Ascending aorta (tissue), 2 donors: ENCODE data around the gene TPP1. TPM values are rescaled to one million over a fixed set of nuclear protein-coding genes. Genes with fewer than 3 reads are reported as not detected.

Experiments used
- DNase-seq, 2 donors: peaks; one replicate each; pipeline ENCODE4 v3.0.0-alpha.2; 2019; ENCODE audit warnings: low spot score in 2 of 2
- H3K27ac ChIP-seq, 2 donors: fragments of 200-600 bp; sonication (generic); one replicate each; pipeline ENCODE4 v1.5.1; 2016 to 2017; ENCODE audit warnings: mild to moderate bottlenecking in 1 of 2
- H3K27me3 ChIP-seq: fragments of 200-600 bp; sonication (generic); one replicate; pipeline ENCODE4 v1.5.1; 2017
- H3K36me3 ChIP-seq, 2 donors: fragments of 200-600 bp; sonication (generic); one replicate each; pipeline ENCODE4 v1.5.1; 2016
- H3K4me1 ChIP-seq, 2 donors: fragments of 200-600 bp; sonication (generic); one replicate each; pipeline ENCODE4 v1.5.1; 2016 to 2017; ENCODE audit warnings: mild to moderate bottlenecking in 1 of 2
- H3K4me3 ChIP-seq, 2 donors: fragments of 200-600 bp; sonication (generic); one replicate each; pipeline ENCODE4 v1.5.1; 2016 to 2017; ENCODE audit warnings: mild to moderate bottlenecking in 1 of 2
- H3K9me3 ChIP-seq, 2 donors: fragments of 200-600 bp; sonication (generic); one replicate each; pipeline ENCODE4 v1.5.1; 2016
- intact Hi-C: fragments of 100-400 bp; cut with DNase I; formaldehyde crosslinking; loops from one replicate; pipeline ENCODE4 v1.15.1; 2023
- total RNA-seq: library from RNA; depleted of rRNA; stranded (reverse); fragments of >200 nt; gene quantifications from one replicate; pipeline ENCODE4 v1.1.0, GENCODE V29; 2016
- TF ChIP-seq, protein P1 (sequence below), 3 experiments: fragments of 200-600 bp in 2 of 3; fragments of 450-650 bp in 1 of 3; sonication (generic) in 2 of 3; IDR thresholded peaks; one replicate each; pipeline ENCODE4 v1.5.1; 2016 to 2019; ENCODE audit warnings: antibody characterized with exemption in 3 of 3, mild to moderate bottlenecking in 1 of 3, moderate library complexity in 1 of 3

TPP1 gene
- total RNA-seq, 1 donor from 2014 or later: 96.7 TPM

DNA sequence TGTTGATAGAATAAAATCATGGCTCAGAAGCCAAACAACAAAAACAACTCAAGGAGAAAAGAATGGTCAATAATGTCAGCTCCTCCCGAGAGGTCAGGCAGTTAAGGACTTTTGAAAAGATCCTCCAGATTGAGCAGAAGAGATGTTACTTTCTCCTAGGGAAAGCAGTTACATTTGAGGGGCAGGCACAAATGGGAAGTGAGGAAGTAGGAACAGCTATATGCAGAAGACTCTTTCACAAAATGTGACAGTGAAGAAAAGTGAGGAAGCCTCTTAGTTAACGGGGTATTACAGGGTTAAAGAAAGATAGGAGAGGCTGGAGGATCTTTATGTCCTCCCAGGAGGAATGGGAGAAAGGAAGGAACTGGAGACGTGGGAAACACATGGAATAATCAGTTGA, 33.0 kb upstream of the TPP1 start:
- Histone ChIP-seq H3K4me1 (peaks cover 2 to 20% of the 10 kb centered on the region in 2 donors), H3K9me3 (no peaks in the 10 kb centered on the region), H3K27ac (peak overlapping the region; percentile 8 to 40), H3K36me3 (no peaks in the 10 kb centered on the region), H3K4me3 (no peak overlapping the region), H3K27me3 (no peaks in the 10 kb centered on the region)
- DNase-seq: no peak
- intact Hi-C loops: no loop called here
- TF ChIP-seq, protein P1, sequence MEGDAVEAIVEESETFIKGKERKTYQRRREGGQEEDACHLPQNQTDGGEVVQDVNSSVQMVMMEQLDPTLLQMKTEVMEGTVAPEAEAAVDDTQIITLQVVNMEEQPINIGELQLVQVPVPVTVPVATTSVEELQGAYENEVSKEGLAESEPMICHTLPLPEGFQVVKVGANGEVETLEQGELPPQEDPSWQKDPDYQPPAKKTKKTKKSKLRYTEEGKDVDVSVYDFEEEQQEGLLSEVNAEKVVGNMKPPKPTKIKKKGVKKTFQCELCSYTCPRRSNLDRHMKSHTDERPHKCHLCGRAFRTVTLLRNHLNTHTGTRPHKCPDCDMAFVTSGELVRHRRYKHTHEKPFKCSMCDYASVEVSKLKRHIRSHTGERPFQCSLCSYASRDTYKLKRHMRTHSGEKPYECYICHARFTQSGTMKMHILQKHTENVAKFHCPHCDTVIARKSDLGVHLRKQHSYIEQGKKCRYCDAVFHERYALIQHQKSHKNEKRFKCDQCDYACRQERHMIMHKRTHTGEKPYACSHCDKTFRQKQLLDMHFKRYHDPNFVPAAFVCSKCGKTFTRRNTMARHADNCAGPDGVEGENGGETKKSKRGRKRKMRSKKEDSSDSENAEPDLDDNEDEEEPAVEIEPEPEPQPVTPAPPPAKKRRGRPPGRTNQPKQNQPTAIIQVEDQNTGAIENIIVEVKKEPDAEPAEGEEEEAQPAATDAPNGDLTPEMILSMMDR (IDR thresholded peaks at IDR 0.05): no peak

DNA sequence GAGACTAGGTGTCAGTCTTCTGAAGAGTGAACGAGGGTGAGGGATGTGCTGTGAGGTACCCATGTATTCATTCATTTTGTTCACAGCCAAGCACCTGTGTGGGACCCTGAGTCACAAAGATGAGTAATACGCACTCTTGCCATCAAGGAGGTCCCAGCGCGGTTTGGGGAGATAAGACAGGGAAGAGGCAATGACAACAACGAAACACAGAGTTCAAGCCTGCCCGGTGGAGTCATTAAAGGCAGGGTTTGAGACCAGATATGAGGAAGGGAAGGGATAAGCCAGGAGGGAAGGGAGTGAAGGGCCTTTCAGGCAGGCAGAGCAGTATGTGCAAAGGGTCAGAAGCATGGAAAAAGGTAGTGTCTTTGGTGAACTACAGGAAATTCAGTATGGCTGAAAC, 31.8 kb upstream of the TPP1 start:
- intact Hi-C loops: no loop called here
- no peak for DNase-seq
- Histone ChIP-seq H3K36me3 (no peaks in the 10 kb centered on the region), H3K4me3 (no peak overlapping the region), H3K4me1 (peaks cover 13 to 23% of the 10 kb centered on the region in 2 donors), H3K9me3 (no peaks in the 10 kb centered on the region), H3K27me3 (no peaks in the 10 kb centered on the region), H3K27ac (peak overlapping the region in 1 of 2 donors; percentile 7)
- TF ChIP-seq, protein P1 (IDR thresholded peaks at IDR 0.05): no peak

DNA sequence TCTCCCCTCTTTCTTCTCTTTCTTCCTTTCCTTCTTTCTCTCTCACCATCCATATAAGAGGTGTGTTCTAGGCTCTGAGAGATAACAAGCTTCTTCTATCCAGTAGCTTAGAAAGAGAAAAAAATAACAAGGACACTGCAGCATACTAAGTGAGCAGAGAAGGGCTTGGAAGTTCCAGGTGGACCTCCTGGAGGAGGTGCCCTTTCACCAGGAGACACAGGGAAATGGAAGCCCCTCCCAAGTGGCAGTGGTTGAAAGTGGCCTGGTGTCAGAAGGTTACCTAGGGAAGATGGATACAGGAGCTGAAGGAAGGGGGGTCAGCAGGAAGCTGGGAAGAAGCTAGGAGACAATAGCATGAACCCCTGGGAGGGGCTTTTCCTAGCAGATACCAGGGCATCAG, 30.9 kb upstream of the TPP1 start:
- TF ChIP-seq, protein P1 (IDR thresholded peaks at IDR 0.05): no peak
- no peaks in the 10 kb centered on the region for H3K27me3 ChIP-seq
- H3K27ac ChIP-seq: peak overlapping the region in 1 of 2 donors; percentile 82
- peaks cover 14 to 29% of the 10 kb centered on the region in 2 donors for H3K4me1 ChIP-seq
- no peak for DNase-seq
- no peaks in the 10 kb centered on the region for H3K9me3 ChIP-seq
- intact Hi-C loops: no loop called here
- no peaks in the 10 kb centered on the region for H3K36me3 ChIP-seq
- no peak overlapping the region for H3K4me3 ChIP-seq

DNA sequence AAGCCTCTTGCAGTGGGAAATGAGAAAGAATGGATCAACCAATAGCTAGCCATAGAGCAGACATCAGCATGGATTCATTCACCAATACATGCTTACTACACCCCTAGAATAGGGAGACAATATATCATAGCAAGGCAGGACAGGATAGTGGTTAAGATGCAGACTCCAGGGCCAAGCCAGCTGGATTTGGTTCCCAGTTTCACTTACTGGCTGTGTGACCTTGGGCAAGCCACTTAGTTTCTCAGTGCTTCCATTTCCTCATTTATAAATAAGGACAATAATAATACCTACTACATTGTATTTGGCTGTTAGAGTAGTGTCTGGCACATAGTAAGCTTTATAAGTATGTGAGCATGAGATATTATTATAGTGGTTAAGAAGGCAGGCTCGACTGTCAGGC, 29.3 kb upstream of the TPP1 start:
- Histone ChIP-seq H3K9me3 (no peaks in the 10 kb centered on the region), H3K36me3 (no peaks in the 10 kb centered on the region), H3K27ac (peak overlapping the region; percentile 78 to 82), H3K4me3 (no peak overlapping the region), H3K27me3 (no peaks in the 10 kb centered on the region), H3K4me1 (peaks cover 14 to 26% of the 10 kb centered on the region in 2 donors)
- peak in 1 of 2 donors; percentile 54 for DNase-seq
- intact Hi-C loops: no loop called here
- TF ChIP-seq, protein P1 (IDR thresholded peaks at IDR 0.05): no peak

DNA sequence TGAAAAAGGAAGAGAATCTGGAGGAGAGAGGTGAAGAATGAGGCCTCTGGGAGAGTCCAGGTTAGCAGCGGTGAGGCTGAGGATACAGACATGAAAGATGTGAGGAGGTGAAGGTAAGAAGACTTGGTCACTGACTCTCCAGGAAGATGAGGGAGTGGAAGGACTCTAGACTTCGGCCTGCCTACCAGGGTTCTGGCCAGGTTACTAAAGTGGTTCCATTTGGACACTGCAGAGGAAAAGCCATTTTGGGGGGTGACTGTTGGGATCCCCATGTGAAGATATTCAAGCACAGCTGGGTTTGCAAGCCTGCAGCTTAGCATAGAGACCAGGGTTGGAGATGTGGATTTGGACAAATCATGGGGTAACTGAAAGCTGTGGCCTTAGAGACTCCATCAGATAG, 28.6 kb upstream of the TPP1 start:
- H3K4me3 ChIP-seq: no peak overlapping the region
- peaks cover 14 to 26% of the 10 kb centered on the region in 2 donors for H3K4me1 ChIP-seq
- DNase-seq: peak in 1 of 2 donors; percentile 54
- H3K27ac ChIP-seq: peak overlapping the region; percentile 78 to 82
- TF ChIP-seq, protein P1 (IDR thresholded peaks at IDR 0.05): no peak
- intact Hi-C loops: no loop called here
- no peaks in the 10 kb centered on the region for H3K36me3 ChIP-seq
- H3K27me3 ChIP-seq: no peaks in the 10 kb centered on the region
- no peaks in the 10 kb centered on the region for H3K9me3 ChIP-seq
